Mesenchymal stem cell (in vitro differentiated cells and primary cell): ENCODE measurements around the gene COBLL1.

Source experiments
- DNase-seq: peaks from one replicate; pipeline ENCODE4 v3.0.0-alpha.2; 2013
- H2AFZ ChIP-seq: one replicate; pipeline ENCODE4 v1.6.1; 2013; ENCODE audit warnings: low read depth, mild to moderate bottlenecking, control low read depth, inconsistent platforms, low read length, moderate library complexity
- H2AK5ac ChIP-seq: 2 replicates; pipeline ENCODE4 v1.6.1; 2013; ENCODE audit warnings: low read length, moderate library complexity, mild to moderate bottlenecking, inconsistent platforms; ENCODE audit not compliant: severe bottlenecking
- H2BK120ac ChIP-seq: one replicate; pipeline ENCODE4 v1.6.1; 2013; ENCODE audit warnings: low read depth, mild to moderate bottlenecking, inconsistent platforms, low read length, moderate library complexity
- H2BK12ac ChIP-seq, 2 experiments: one replicate each; pipeline ENCODE4 v1.6.1; 2013; ENCODE audit warnings: inconsistent platforms in 2 of 2, low read length in 2 of 2, mild to moderate bottlenecking in 2 of 2, moderate library complexity in 2 of 2, control low read depth in 1 of 2
- H2BK15ac ChIP-seq: one replicate; pipeline ENCODE4 v1.6.1; 2013; ENCODE audit warnings: mild to moderate bottlenecking, low read depth, inconsistent platforms; ENCODE audit not compliant: poor library complexity, severe bottlenecking
- H2BK5ac ChIP-seq: 2 replicates; pipeline ENCODE4 v1.6.1; 2013; ENCODE audit warnings: low read depth, mild to moderate bottlenecking, low read length, control low read depth, inconsistent platforms; ENCODE audit not compliant: poor library complexity, severe bottlenecking
- H3K14ac ChIP-seq, 2 experiments: one replicate each; pipeline ENCODE4 v1.6.1; 2013; ENCODE audit warnings: inconsistent platforms in 2 of 2, low read length in 2 of 2, control low read depth in 1 of 2, mild to moderate bottlenecking in 1 of 2, moderate library complexity in 1 of 2
- H3K18ac ChIP-seq, 2 experiments: one replicate each; pipeline ENCODE4 v1.6.1; 2013; ENCODE audit warnings: inconsistent platforms in 2 of 2, low read length in 2 of 2, control low read depth in 1 of 2, low read depth in 1 of 2, mild to moderate bottlenecking in 1 of 2
- H3K23ac ChIP-seq, 2 experiments: one replicate each; pipeline ENCODE4 v1.6.1; 2013; ENCODE audit warnings: inconsistent platforms in 2 of 2, low read length in 2 of 2, mild to moderate bottlenecking in 2 of 2, moderate library complexity in 2 of 2, control low read depth in 1 of 2
- H3K27ac ChIP-seq: 2 replicates; pipeline ENCODE4 v1.5.1; 2013; ENCODE audit warnings: mild to moderate bottlenecking, moderate library complexity, low read length, control low read depth, inconsistent platforms; ENCODE audit not compliant: poor library complexity, severe bottlenecking
- H3K27me3 ChIP-seq, 2 experiments: 2 replicates each; pipeline versions ENCODE4 v1.6.1 to v1.7.0; 2013; ENCODE audit warnings: low read length in 2 of 2, mild to moderate bottlenecking in 2 of 2, moderate library complexity in 2 of 2, control low read depth in 1 of 2, inconsistent platforms in 1 of 2; ENCODE audit not compliant: control insufficient read depth in 1 of 2, insufficient read depth in 1 of 2
- H3K36me3 ChIP-seq, 2 experiments: 2 replicates each; pipeline versions ENCODE4 v1.6.1 to v1.7.0; 2013; ENCODE audit warnings: low read length in 2 of 2, control low read depth in 1 of 2, inconsistent platforms in 1 of 2, low read depth in 1 of 2, mild to moderate bottlenecking in 1 of 2; ENCODE audit not compliant: insufficient read depth in 2 of 2, control insufficient read depth in 1 of 2
- H3K4ac ChIP-seq, 2 experiments: one replicate each; pipeline ENCODE4 v1.6.1; 2013; ENCODE audit warnings: inconsistent platforms in 2 of 2, low read length in 2 of 2, mild to moderate bottlenecking in 2 of 2, moderate library complexity in 2 of 2, control low read depth in 1 of 2, low read depth in 1 of 2
- H3K4me1 ChIP-seq: 2 replicates; pipeline ENCODE4 v1.6.1; 2013; ENCODE audit warnings: low read depth, low read length, control low read depth; ENCODE audit not compliant: control insufficient read depth, insufficient read depth
- H3K4me2 ChIP-seq: 2 replicates; pipeline ENCODE4 v1.6.1; 2013; ENCODE audit warnings: low read length, mild to moderate bottlenecking, inconsistent platforms; ENCODE audit not compliant: poor library complexity, severe bottlenecking
- H3K4me3 ChIP-seq, 2 experiments: 2 replicates each; pipeline versions ENCODE4 v1.5.1 to v1.7.0; 2013; ENCODE audit warnings: low read length in 2 of 2, mild to moderate bottlenecking in 2 of 2, control low read depth in 1 of 2, low read depth in 1 of 2; ENCODE audit not compliant: insufficient read depth in 1 of 2
- H3K79me1 ChIP-seq: replicated peaks from 2 replicates; pipeline ENCODE4 v1.6.1; 2013; ENCODE audit warnings: mild to moderate bottlenecking, control low read depth, low read length, inconsistent platforms; ENCODE audit not compliant: poor library complexity, severe bottlenecking
- H3K9ac ChIP-seq: 2 replicates; pipeline ENCODE4 v1.7.0; 2013; ENCODE audit warnings: mild to moderate bottlenecking, low read length, moderate library complexity
- H3K9me3 ChIP-seq: 2 replicates; pipeline ENCODE4 v1.7.0; 2013; ENCODE audit warnings: mild to moderate bottlenecking, low read length; ENCODE audit not compliant: control insufficient read depth
- H4K8ac ChIP-seq: one replicate; pipeline ENCODE4 v1.6.1; 2013; ENCODE audit warnings: inconsistent platforms, mild to moderate bottlenecking, low read length, moderate library complexity
- H4K91ac ChIP-seq: one replicate; pipeline ENCODE4 v1.6.1; 2013; ENCODE audit warnings: mild to moderate bottlenecking, low read length, inconsistent platforms
- whole genome bisulfite sequencing: methylation state at CpG from one replicate; pipeline ENCODE4 v1.1.7; 2013; ENCODE audit warnings: mixed read lengths; 5-methylcytosine and 5-hydroxymethylcytosine counted together

The COBLL1 gene

GRCh38 chr2:164792316-164793170, 49.1 kb downstream of the COBLL1 start:
- H2BK120ac ChIP-seq, result no peak overlapping the region

GRCh38 chr2:164789968-164790367, 51.7 kb downstream of the COBLL1 start:
- no peak overlapping the region for H3K4me2 ChIP-seq
- H4K8ac ChIP-seq, result no peak overlapping the region
- WGBS, result 99% methylated on average over 4 of the region's 5 CpGs
- no peaks in the 10 kb centered on the region for H3K9me3 ChIP-seq
- no peak overlapping the region for H3K27ac ChIP-seq
- H2BK12ac ChIP-seq, result no peak overlapping the region
- no peak overlapping the region for H2BK5ac ChIP-seq
- peaks cover 12% of the 10 kb centered on the region for H3K79me1 ChIP-seq
- no peak overlapping the region for H4K91ac ChIP-seq
- H3K9ac ChIP-seq, result no peak overlapping the region
- peaks cover 5% of the 10 kb centered on the region for H3K4me1 ChIP-seq
- no peak overlapping the region for H3K4ac ChIP-seq
- DNase-seq, result no peak
- H2BK15ac ChIP-seq, result no peak overlapping the region
- no peaks in the 10 kb centered on the region for H3K27me3 ChIP-seq
- H3K14ac ChIP-seq, result no peak overlapping the region
- H2AFZ ChIP-seq, result no peak overlapping the region
- no peak overlapping the region for H3K23ac ChIP-seq
- H3K18ac ChIP-seq, result no peak overlapping the region
- no peak overlapping the region for H2AK5ac ChIP-seq
- H3K4me3 ChIP-seq, result no peak overlapping the region
- H3K36me3 ChIP-seq, result no peaks in the 10 kb centered on the region
- H2BK120ac ChIP-seq, result no peak overlapping the region

More at GRCh38 chr2:164792316-164793170, 49.1 kb downstream of the COBLL1 start:
- Histone ChIP-seq H3K27me3 (no peaks in the 10 kb centered on the region), H3K36me3 (no peaks in the 10 kb centered on the region), H2BK5ac (no peak overlapping the region), H3K18ac (no peak overlapping the region), H3K14ac (no peak overlapping the region), H3K9ac (peak overlapping the region; percentile 65), H2BK15ac (no peak overlapping the region), H3K4me2 (no peak overlapping the region), H3K4ac (no peak overlapping the region), H3K9me3 (no peaks in the 10 kb centered on the region), H4K91ac (no peak overlapping the region), H4K8ac (no peak overlapping the region), H2AFZ (no peak overlapping the region), H2AK5ac (no peak overlapping the region), H3K4me1 (peaks cover 3% of the 10 kb centered on the region), H3K4me3 (no peak overlapping the region), H3K23ac (no peak overlapping the region), H3K79me1 (peaks cover 14% of the 10 kb centered on the region), H3K27ac (no peak overlapping the region), H2BK12ac (no peak overlapping the region)
- 78% methylated on average over 2 of the region's 5 CpGs for WGBS
- no peak for DNase-seq

- no peak overlapping the region for H2BK12ac ChIP-seq
- no peak overlapping the region for H2BK120ac ChIP-seq
- peaks cover 9% of the 10 kb centered on the region for H3K4me1 ChIP-seq
- no peak overlapping the region for H3K9ac ChIP-seq
- peaks cover 16% of the 10 kb centered on the region for H3K79me1 ChIP-seq
- no peak overlapping the region for H3K4me3 ChIP-seq
- H2BK15ac ChIP-seq, result no peak overlapping the region
- 88% methylated on average over 2 of the region's 2 CpGs for WGBS
- H2AK5ac ChIP-seq, result no peak overlapping the region
- no peak overlapping the region for H3K4me2 ChIP-seq
- H4K91ac ChIP-seq, result no peak overlapping the region
- H3K9me3 ChIP-seq, result no peaks in the 10 kb centered on the region
- no peak overlapping the region for H3K23ac ChIP-seq
- H3K27me3 ChIP-seq, result no peaks in the 10 kb centered on the region
- no peak overlapping the region for H3K27ac ChIP-seq
- no peaks in the 10 kb centered on the region for H3K36me3 ChIP-seq
- H4K8ac ChIP-seq, result no peak overlapping the region
- no peak overlapping the region for H3K18ac ChIP-seq
- H3K4ac ChIP-seq, result no peak overlapping the region
- DNase-seq, result no peak
- H2AFZ ChIP-seq, result no peak overlapping the region
- H2BK5ac ChIP-seq, result no peak overlapping the region
- H3K14ac ChIP-seq, result no peak overlapping the region
Observed at GRCh38 chr2:164786787-164787186, 54.8 kb downstream of the COBLL1 start.

- no peaks in the 10 kb centered on the region for H3K27me3 ChIP-seq
- H2BK12ac ChIP-seq, result no peak overlapping the region
- H4K91ac ChIP-seq, result no peak overlapping the region
- no peak overlapping the region for H2BK5ac ChIP-seq
- H3K79me1 ChIP-seq, result peaks cover 14% of the 10 kb centered on the region
- no peaks in the 10 kb centered on the region for H3K9me3 ChIP-seq
- no peak overlapping the region for H3K14ac ChIP-seq
- peak overlapping the region; percentile 87 for H3K9ac ChIP-seq
- no peak overlapping the region for H2AFZ ChIP-seq
- H2BK15ac ChIP-seq, result no peak overlapping the region
- peak; percentile 38 for DNase-seq
- no CpG with 5 or more reads among the region's 1 CpG for WGBS
- H3K36me3 ChIP-seq, result no peaks in the 10 kb centered on the region
- no peak overlapping the region for H3K18ac ChIP-seq
- no peak overlapping the region for H2BK120ac ChIP-seq
- peak overlapping the region; percentile 14 for H3K27ac ChIP-seq
- H3K4me1 ChIP-seq, result peaks cover 9% of the 10 kb centered on the region
- H2AK5ac ChIP-seq, result peak overlapping the region; percentile 74
- H3K4ac ChIP-seq, result no peak overlapping the region
- H3K4me2 ChIP-seq, result no peak overlapping the region
- no peak overlapping the region for H3K23ac ChIP-seq
- no peak overlapping the region for H3K4me3 ChIP-seq
- no peak overlapping the region for H4K8ac ChIP-seq
Observed at GRCh38 chr2:164785457-164785856, 56.2 kb downstream of the COBLL1 start.
